ENCODE measurements around the gene C8B. TPM values are rescaled to one million over a fixed set of nuclear protein-coding genes. Genes with fewer than 3 reads are reported as not detected.

Gene C8B
- total and polyA plus RNA-seq, 2 of the 13 experiments (the other 11 are each of a cell fraction or from before 2014, with no cell fraction given): 8.4 to 11.3 TPM

GRCh38 chr1:56933606-56934005 lies 32.2 kb downstream of the C8B start (continued):
- no peak for TF ChIP-seq HNRNPK (IDR thresholded peaks at IDR 0.05; ENCODE audit: low read depth, low read length, poor library complexity, severe bottlenecking)

- ATAC-seq (no peak), DNase-seq (ENCODE audit: low spot score) (no peak), FAIRE-seq (no peak)
- Histone ChIP-seq H3K9me3 (ENCODE audit: low read length) (no peaks in the 10 kb centered on the region), H3K36me3 (replicated peaks in 1 of 2; ENCODE audit: control insufficient read depth in 1 of 2, insufficient read depth in 2 of 2, low read length in 2 of 2) (no peaks in the 10 kb centered on the region), H3K27me3 (ENCODE audit: control insufficient read depth in 1 of 2, insufficient read depth in 2 of 2, low read length in 2 of 2) (no peaks in the 10 kb centered on the region), H3K4me2 (ENCODE audit: low read depth, low read length) (no peak overlapping the region), H3K4me3 (replicated peaks in 1 of 3; ENCODE audit: insufficient read depth in 1 of 3, low read depth in 2 of 3, low read length in 3 of 3) (no peak overlapping the region), H3K9ac (ENCODE audit: insufficient read depth, low read depth, low read length) (no peak overlapping the region), H4K20me1 (ENCODE audit: insufficient read depth, low read length) (no peaks in the 10 kb centered on the region), H2AFZ (ENCODE audit: low read length) (no peak overlapping the region), H3K4me1 (ENCODE audit: insufficient read depth, low read length) (no peaks in the 10 kb centered on the region), H3K27ac (ENCODE audit: extremely low read length, insufficient read depth, low read length) (no peak overlapping the region), H3K79me2 (ENCODE audit: insufficient read depth, low read length) (no peaks in the 10 kb centered on the region)
- POLR2A ChIA-PET: no interaction called here
- intact Hi-C loops (cut with micrococcal nuclease; ENCODE audit: unreplicated experiment): no loop called here
- 80% methylated on average over 1 of the region's 2 CpGs for WGBS (ENCODE audit: low lambda C conversion rate)
- no TSS peak for BruUV-seq (replicated peaks)
- TF ChIP-seq TOE1 (CRISPR knock-in tag; IDR thresholded peaks at IDR 0.05) (no peak), SAP130 (CRISPR knock-in tag; IDR thresholded peaks at IDR 0.05; ENCODE audit: low read depth) (no peak), ZSCAN30 (CRISPR knock-in tag; IDR thresholded peaks at IDR 0.05) (no peak), ZNF816 (CRISPR knock-in tag; IDR thresholded peaks at IDR 0.05; ENCODE audit: borderline replicate concordance) (no peak), KDM5A (IDR thresholded peaks at IDR 0.05; ENCODE audit: borderline replicate concordance, low read length) (no peak), CREBL2 (CRISPR knock-in tag; IDR thresholded peaks at IDR 0.05; ENCODE audit: borderline replicate concordance) (no peak), ZSCAN25 (CRISPR knock-in tag; IDR thresholded peaks at IDR 0.05) (no peak), ZNF569 (CRISPR knock-in tag; IDR thresholded peaks at IDR 0.05; ENCODE audit: borderline replicate concordance) (no peak), U2AF1 (optimal IDR thresholded peaks at IDR 0.05; ENCODE audit: low read depth, low read length) (no peak), ZNF33A (CRISPR knock-in tag; IDR thresholded peaks at IDR 0.05; ENCODE audit: borderline replicate concordance) (no peak), DMTF1 (CRISPR knock-in tag; IDR thresholded peaks at IDR 0.05) (no peak), NFKBIZ (CRISPR knock-in tag; IDR thresholded peaks at IDR 0.05) (no peak), HNRNPH1 (optimal IDR thresholded peaks at IDR 0.05; ENCODE audit: low read depth, low read length) (no peak), PBX3 (CRISPR knock-in tag; IDR thresholded peaks at IDR 0.05; ENCODE audit: borderline replicate concordance) (no peak), ZNF619 (CRISPR knock-in tag; IDR thresholded peaks at IDR 0.05) (no peak), HOXA5 (CRISPR knock-in tag; IDR thresholded peaks at IDR 0.05) (no peak)
- in situ Hi-C loops (cut with HindIII; ENCODE audit: extremely low pct_ligation_motif_present, low pct_unique_long_range_greater_than_20kb): no loop called here
- CTCF ChIA-PET (ENCODE audit: low intra/inter-chr PET ratio, low total read pairs): no interaction called here
Measured at GRCh38 chr1:56933161-56933560, 32.7 kb downstream of the C8B start.

All from HepG2 (cell line).